HCT116 (cell line): ENCODE measurements around the gene ARL5C. TPM values are rescaled to one million over a fixed set of nuclear protein-coding genes. Genes with fewer than 3 reads are reported as not detected.
"Not testable (repeated sequence)": the region's sequence is repeated elsewhere in the genome, so short reads cannot be mapped to it uniquely, and the experiment has no call there.

Source experiments
- ATAC-seq: fragments of 200-7000 bp; cut with Tn5 transposase; 2 replicates; pipeline ENCODE4 v1.9.1; 2020; ENCODE audit warnings: mild to moderate bottlenecking, moderate library complexity
- BruUV-seq: library from RNA; stranded (reverse); fragments of 400-500 nt; replicated peaks from 2 replicates; lab custom pipeline; 2021; lab: Mats Ljungman, UMichigan
- CTCF ChIA-PET: fragments of 300-600 bp; sonication (Branson Sonifier 250); formaldehyde crosslinking; loops from one replicate; lab custom pipeline; 2021; ENCODE audit warnings: antibody characterized with exemption; lab: Charles Lee
- POLR2A ChIA-PET: fragments of 300-600, 350-600 bp; sonication (Branson Sonifier 250); formaldehyde crosslinking; loops from one replicate; lab custom pipeline; 2021; ENCODE audit warnings: antibody characterized with exemption; lab: Charles Lee
- RAD21 ChIA-PET, 2 experiments: fragments of 300-600 bp; sonication (Branson Sonifier 250); formaldehyde crosslinking; loops; one replicate each; lab custom pipeline; 2023; ENCODE audit warnings: low total read pairs in 2 of 2; ENCODE audit not compliant: uncharacterized antibody in 2 of 2, unreplicated experiment in 2 of 2, low non-redundant PET in 1 of 2; lab: Charles Lee
- DNase-seq: peaks from one replicate; pipeline ENCODE4 v3.0.0-alpha.2; 2010; ENCODE audit warnings: low read depth, low spot score
- H2AFZ ChIP-seq: fragments of 200-600 bp; shearing (Covaris generic), sonication (generic); 2 replicates; pipeline ENCODE4 v1.6.1; 2017; ENCODE audit warnings: low read depth, mixed run types, mixed read lengths, antibody characterized with exemption, low read length; ENCODE audit not compliant: poor library complexity, severe bottlenecking
- H3K27ac ChIP-seq: 2 replicates; pipeline ENCODE4 v1.5.1; 2012; ENCODE audit warnings: low read depth, low read length
- H3K27me3 ChIP-seq: fragments of 200-600 bp; sonication (generic); 2 replicates; pipeline ENCODE4 v1.6.1; 2016; ENCODE audit warnings: mixed run types, low read length, mixed read lengths; ENCODE audit not compliant: insufficient read depth
- H3K36me3 ChIP-seq, 2 experiments: fragments of 200-500 bp in 1 of 2; fragments of 200-600 bp in 1 of 2; sonication (Bioruptor generic) in 1 of 2; sonication (generic) in 1 of 2; 2 replicates each; pipeline versions ENCODE4 v1.5.1 to v1.6.1; 2014 to 2016; ENCODE audit warnings: low read length in 2 of 2, inconsistent platforms in 1 of 2, mixed read lengths in 1 of 2, mixed run types in 1 of 2; ENCODE audit not compliant: insufficient read depth in 2 of 2, control insufficient read depth in 1 of 2
- H3K4me1 ChIP-seq, 2 experiments: fragments of 200-600 bp in 1 of 2; sonication (generic) in 1 of 2; 2 replicates each; pipeline versions ENCODE4 v1.5.1 to v1.6.1; 2012 to 2017; ENCODE audit warnings: low read length in 2 of 2, inconsistent platforms in 1 of 2, mild to moderate bottlenecking in 1 of 2, mixed read lengths in 1 of 2, mixed run types in 1 of 2, moderate library complexity in 1 of 2; ENCODE audit not compliant: insufficient read depth in 2 of 2, control insufficient read depth in 1 of 2
- H3K4me2 ChIP-seq: fragments of 200-600 bp; sonication (generic); 2 replicates; pipeline ENCODE4 v1.6.1; 2017; ENCODE audit warnings: mixed run types, low read length, mixed read lengths
- H3K4me3 ChIP-seq, 2 experiments: fragments of 200-600 bp in 1 of 2; sonication (generic) in 1 of 2; replicated peaks in 1 of 2; 2 replicates each; pipeline ENCODE4 v1.5.1; 2011 to 2016; ENCODE audit warnings: low read length in 2 of 2, control low read depth in 1 of 2, low read depth in 1 of 2, mild to moderate bottlenecking in 1 of 2, mixed read lengths in 1 of 2, mixed run types in 1 of 2
- H3K79me2 ChIP-seq: fragments of 200-600 bp; sonication (generic); 2 replicates; pipeline ENCODE4 v1.6.1; 2017; ENCODE audit warnings: mild to moderate bottlenecking, mixed run types, low read length, moderate library complexity, mixed read lengths; ENCODE audit not compliant: insufficient read depth
- H3K9ac ChIP-seq: fragments of 200-600 bp; sonication (generic); 2 replicates; pipeline ENCODE4 v1.6.1; 2016; ENCODE audit warnings: low read length, mixed read lengths
- H3K9me2 ChIP-seq: fragments of 200-600 bp; sonication (generic), shearing (Covaris generic); 2 replicates; pipeline ENCODE4 v1.6.1; 2017; ENCODE audit warnings: mixed run types, mild to moderate bottlenecking, moderate library complexity; ENCODE audit not compliant: insufficient read depth
- H3K9me3 ChIP-seq, 2 experiments: fragments of 200-500 bp in 1 of 2; fragments of 200-600 bp in 1 of 2; sonication (Bioruptor generic) in 1 of 2; sonication (generic) in 1 of 2; 2 replicates each; pipeline ENCODE4 v1.6.1; 2014 to 2017; ENCODE audit warnings: low read length in 2 of 2, mixed read lengths in 2 of 2, inconsistent platforms in 1 of 2, low read depth in 1 of 2, mild to moderate bottlenecking in 1 of 2, mixed run types in 1 of 2, moderate library complexity in 1 of 2; ENCODE audit not compliant: control insufficient read depth in 1 of 2, insufficient read depth in 1 of 2
- H4K20me1 ChIP-seq: fragments of 200-600 bp; sonication (generic), shearing (Covaris generic); 2 replicates; pipeline ENCODE4 v1.6.1; 2017; ENCODE audit warnings: mixed run types, mild to moderate bottlenecking, moderate library complexity; ENCODE audit not compliant: insufficient read depth
- CBX3 ChIP-seq: IDR thresholded peaks from 2 replicates; pipeline ENCODE4 v1.6.1; 2012; ENCODE audit warnings: low read depth
- FOSL1 ChIP-seq: IDR thresholded peaks from 2 replicates; pipeline ENCODE4 v1.6.1; 2012; ENCODE audit warnings: low read depth
- RAD21 ChIP-seq: IDR thresholded peaks from 2 replicates; pipeline ENCODE4 v1.6.1; 2012; ENCODE audit warnings: low read depth, mild to moderate bottlenecking
- SIN3A ChIP-seq: IDR thresholded peaks from 2 replicates; pipeline ENCODE4 v1.6.1; 2012; ENCODE audit warnings: low read depth
- ZBTB33 ChIP-seq: IDR thresholded peaks from 2 replicates; pipeline ENCODE4 v1.6.1; 2011; ENCODE audit warnings: mild to moderate bottlenecking, low read length, moderate library complexity; ENCODE audit not compliant: insufficient replicate concordance; ENCODE audit errors: extremely low read depth
- ZNF274 ChIP-seq: fragments of 200-500 bp; sonication (Bioruptor generic); IDR thresholded peaks from 2 replicates; pipeline ENCODE4 v1.6.1; 2014; ENCODE audit warnings: mild to moderate bottlenecking, low read depth, low read length, inconsistent platforms
- intact Hi-C: fragments of 100-400 bp; cut with micrococcal nuclease; formaldehyde crosslinking; loops from 2 replicates; pipeline ENCODE4 v1.10.0; 2022
- total RNA-seq: library from RNA; stranded (reverse); gene quantifications from one replicate; pipeline ENCODE4 v1.2.1, GENCODE V29; 2021; ENCODE audit not compliant: unreplicated experiment

The ARL5C gene
- total RNA-seq, 1 experiment from 2014 or later = not detected

GRCh38 chr17:39122991-39123390 is 43.0 kb downstream of the ARL5C start:
- POLR2A ChIA-PET = no interaction called here
- no peaks in the 10 kb centered on the region for H3K9me3 ChIP-seq
- no peak overlapping the region for H2AFZ ChIP-seq
- intact Hi-C loops = no loop called here
- no peak for TF ChIP-seq SIN3A
- TF ChIP-seq ZNF274 = no peak
- no peak for TF ChIP-seq RAD21
- TF ChIP-seq FOSL1 = no peak
- no peak for TF ChIP-seq CBX3
- TF ChIP-seq ZBTB33 = no peak
- TF ChIP-seq, all 23 proteins: peak for 0
- DNase-seq (no peak), ATAC-seq (no peak)
- Histone ChIP-seq H3K36me3 (no peaks in the 10 kb centered on the region), H3K79me2 (no peaks in the 10 kb centered on the region), H3K4me1 (no peaks in the 10 kb centered on the region), H3K27me3 (no peaks in the 10 kb centered on the region), H3K9ac (no peak overlapping the region), H3K27ac (no peak overlapping the region), H3K4me3 (no peak overlapping the region), H3K9me2 (no peaks in the 10 kb centered on the region), H3K4me2 (no peak overlapping the region), H4K20me1 (no peaks in the 10 kb centered on the region)
- ChIA-PET CTCF (interaction anchor here (0.9 kb wide), 1 partner anchor 140 kb away, joined by 3 read pairs; no protein-coding TSS in a partner anchor), RAD21 (no interaction called here)
- no TSS peak for BruUV-seq

GRCh38 chr17:39121919-39122318 is 44.0 kb downstream of the ARL5C start:
- H3K79me2 ChIP-seq, H3K4me2 ChIP-seq, H3K4me1 ChIP-seq, H4K20me1 ChIP-seq, H3K9ac ChIP-seq, ATAC-seq, H3K27ac ChIP-seq, intact Hi-C loops, H3K9me2 ChIP-seq, POLR2A ChIA-PET, RAD21 ChIA-PET, CTCF ChIA-PET, H3K9me3 ChIP-seq, BruUV-seq, H3K27me3 ChIP-seq, DNase-seq, H3K36me3 ChIP-seq, H2AFZ ChIP-seq, H3K4me3 ChIP-seq: not testable (repeated sequence)
